IMR-90 (cell line): ENCODE measurements around the gene PFAS.

Source experiments
- CEBPB ChIP-seq: IDR thresholded peaks from 2 replicates; pipeline ENCODE4 v1.6.1; 2012; ENCODE audit warnings: low read depth, low read length, improper control_type of control experiment
- CTCF ChIP-seq: conservative IDR thresholded peaks from 2 replicates; pipeline ENCODE4 v1.5.1; 2012; ENCODE audit warnings: mild to moderate bottlenecking, low read depth, low read length, improper control_type of control experiment
- MXI1 ChIP-seq: IDR thresholded peaks from 2 replicates; pipeline ENCODE4 v1.6.1; 2012; ENCODE audit warnings: low read depth, mild to moderate bottlenecking, low read length, moderate library complexity, borderline replicate concordance
- POLR2A ChIP-seq: IDR thresholded peaks from 2 replicates; pipeline ENCODE4 v1.6.1; 2012; ENCODE audit warnings: mild to moderate bottlenecking, low read depth, low read length
- RFX5 ChIP-seq: IDR thresholded peaks from 2 replicates; pipeline ENCODE4 v1.8.0; 2012; ENCODE audit warnings: low read depth, mild to moderate bottlenecking, low read length, moderate library complexity

GRCh38 chr17:8300627-8301242 is 51.6 kb downstream of the PFAS start:
- no peak for TF ChIP-seq POLR2A
- TF ChIP-seq CTCF = peak; percentile 80
- no peak for TF ChIP-seq MXI1
- TF ChIP-seq CEBPB = no peak
- TF ChIP-seq RFX5 = no peak
